H1 (cell line): ENCODE results near the gene PPIF. TPM values are rescaled to one million over a fixed set of nuclear protein-coding genes. Genes with fewer than 3 reads are reported as not detected.

Experiments used
- CTCF ChIA-PET: fragments of 300-600 bp; sonication (Branson Sonifier 250); formaldehyde crosslinking; loops from one replicate; lab custom pipeline; 2021; ENCODE audit not compliant: partially characterized antibody; lab: Charles Lee
- POLR2A ChIA-PET: fragments of 300-600 bp; sonication (Branson Sonifier 250); formaldehyde crosslinking; loops from one replicate; lab custom pipeline; 2021; ENCODE audit warnings: inconsistent platforms; ENCODE audit not compliant: partially characterized antibody; lab: Charles Lee
- DNase-seq, 2 experiments: peaks; one replicate each; pipeline versions ENCODE4 v3.0.0 to v3.0.0-alpha.2; 2010 to 2022; ENCODE audit warnings: low spot score in 2 of 2, low read depth in 1 of 2, mixed read lengths in 1 of 2
- FAIRE-seq: peaks from 2 replicates; lab custom pipeline; 2011; peaks lifted over from hg19 to GRCh38; lab: Jason Lieb, UNC
- H2AFZ ChIP-seq: 2 replicates; pipeline ENCODE4 v1.8.1; 2012; ENCODE audit warnings: low read length, inconsistent platforms
- H2AK5ac ChIP-seq: 2 replicates; pipeline ENCODE4 v1.6.1; 2013; ENCODE audit warnings: low read depth, low read length
- H2BK120ac ChIP-seq: replicated peaks from 2 replicates; pipeline ENCODE3; 2013; ENCODE audit warnings: low read depth, low read length, inconsistent platforms
- H2BK12ac ChIP-seq: 2 replicates; pipeline ENCODE4 v1.6.1; 2013; ENCODE audit warnings: low read depth, low read length
- H2BK15ac ChIP-seq: 2 replicates; pipeline ENCODE4 v1.6.1; 2013; ENCODE audit warnings: low read length
- H2BK20ac ChIP-seq: 2 replicates; pipeline ENCODE4 v1.6.1; 2013; ENCODE audit warnings: low read length
- H2BK5ac ChIP-seq: 2 replicates; pipeline ENCODE4 v1.6.1; 2013; ENCODE audit warnings: low read depth, low read length
- H3K14ac ChIP-seq: 2 replicates; pipeline ENCODE4 v1.6.1; 2013; ENCODE audit warnings: inconsistent platforms; ENCODE audit not compliant: insufficient read length
- H3K18ac ChIP-seq: 2 replicates; pipeline ENCODE4 v1.6.1; 2013; ENCODE audit warnings: low read length; ENCODE audit errors: extremely low read depth
- H3K23ac ChIP-seq: 2 replicates; pipeline ENCODE4 v1.6.1; 2013; ENCODE audit warnings: inconsistent platforms; ENCODE audit not compliant: insufficient read length
- H3K23me2 ChIP-seq: 2 replicates; pipeline ENCODE4 v1.6.1; 2013; ENCODE audit warnings: low read depth, low read length
- H3K27ac ChIP-seq: 2 replicates; pipeline ENCODE4 v1.6.1; 2011; ENCODE audit warnings: low read depth, low read length, inconsistent platforms
- H3K27me3 ChIP-seq, 4 experiments: replicated peaks in 1 of 4; 1 replicate in 1 of 4; 2 replicates in 3 of 4; pipeline versions ENCODE4 v1.6.1 to v1.8.1; 2011 to 2013; ENCODE audit warnings: low read length in 3 of 4, mild to moderate bottlenecking in 3 of 4, inconsistent platforms in 2 of 4, mixed read lengths in 2 of 4, moderate library complexity in 1 of 4; ENCODE audit not compliant: control insufficient read depth in 3 of 4, insufficient read depth in 3 of 4; ENCODE audit errors: extremely low read depth in 1 of 4
- H3K36me3 ChIP-seq, 4 experiments: 2 replicates each; pipeline versions ENCODE4 v1.6.1 to v1.8.1; 2011 to 2013; ENCODE audit warnings: mild to moderate bottlenecking in 4 of 4, low read length in 3 of 4, moderate library complexity in 2 of 4, control low read depth in 1 of 4, inconsistent platforms in 1 of 4; ENCODE audit not compliant: insufficient read depth in 4 of 4, control insufficient read depth in 2 of 4
- H3K4ac ChIP-seq: replicated peaks from 2 replicates; pipeline ENCODE3; 2013; ENCODE audit warnings: low read length, low read depth, mixed read lengths, inconsistent platforms; ENCODE audit not compliant: insufficient read length
- H3K4me1 ChIP-seq, 4 experiments: replicated peaks in 1 of 4; 1 replicate in 1 of 4; 2 replicates in 3 of 4; pipeline versions ENCODE4 v1.6.1 to v1.8.1; 2011 to 2013; ENCODE audit warnings: low read length in 3 of 4, inconsistent platforms in 2 of 4, mixed read lengths in 1 of 4; ENCODE audit not compliant: insufficient read depth in 4 of 4, control insufficient read depth in 3 of 4
- H3K4me2 ChIP-seq, 2 experiments: 2 replicates each; pipeline versions ENCODE4 v1.6.1 to v1.8.1; 2011 to 2013; ENCODE audit warnings: low read depth in 2 of 2, low read length in 2 of 2, control low read depth in 1 of 2, inconsistent platforms in 1 of 2, mild to moderate bottlenecking in 1 of 2; ENCODE audit not compliant: insufficient read depth in 1 of 2
- H3K4me3 ChIP-seq, 4 experiments: fragments of 200-600, 300-600 bp in 1 of 4; sonication (generic), shearing (Covaris generic), sonication (Bioruptor Twin) in 1 of 4; 2 replicates each; pipeline versions ENCODE4 v1.5.1 to v1.8.1; 2011 to 2016; ENCODE audit warnings: low read length in 4 of 4, low read depth in 3 of 4, control low read depth in 2 of 4, inconsistent platforms in 2 of 4, mild to moderate bottlenecking in 2 of 4, mixed read lengths in 1 of 4, moderate library complexity in 1 of 4; ENCODE audit not compliant: insufficient read depth in 2 of 4; ENCODE audit errors: extremely low read depth in 1 of 4
- H3K56ac ChIP-seq: replicated peaks from 2 replicates; pipeline ENCODE3; 2013; ENCODE audit warnings: low read depth, mild to moderate bottlenecking, mixed read lengths, low read length, inconsistent platforms; ENCODE audit not compliant: insufficient read length
- H3K79me1 ChIP-seq: 2 replicates; pipeline ENCODE4 v1.6.1; 2013; ENCODE audit warnings: low read depth, low read length, control low read depth
- H3K79me2 ChIP-seq, 2 experiments: 2 replicates each; pipeline versions ENCODE4 v1.6.1 to v1.8.1; 2012 to 2013; ENCODE audit warnings: low read length in 2 of 2, mild to moderate bottlenecking in 2 of 2, inconsistent platforms in 1 of 2; ENCODE audit not compliant: insufficient read depth in 2 of 2, control insufficient read depth in 1 of 2
- H3K9ac ChIP-seq, 4 experiments: replicated peaks in 1 of 4; 1 replicate in 1 of 4; 2 replicates in 3 of 4; pipeline versions ENCODE4 v1.6.1 to v1.8.1; 2011 to 2013; ENCODE audit warnings: low read depth in 3 of 4, low read length in 3 of 4, control low read depth in 2 of 4, mild to moderate bottlenecking in 2 of 4, moderate library complexity in 2 of 4, inconsistent platforms in 1 of 4; ENCODE audit errors: extremely low read depth in 1 of 4
- H3K9me3 ChIP-seq, 2 experiments: 2 replicates each; pipeline versions ENCODE4 v1.6.1 to v1.8.1; 2012 to 2013; ENCODE audit warnings: mild to moderate bottlenecking in 2 of 2, moderate library complexity in 2 of 2, control low read depth in 1 of 2, inconsistent platforms in 1 of 2, low read depth in 1 of 2, low read length in 1 of 2, mixed read lengths in 1 of 2; ENCODE audit not compliant: insufficient read depth in 2 of 2
- H4K20me1 ChIP-seq, 2 experiments: replicated peaks in 1 of 2; 2 replicates each; pipeline versions ENCODE3 to v1.8.1; 2011 to 2013; ENCODE audit warnings: inconsistent platforms in 2 of 2, low read length in 2 of 2, mild to moderate bottlenecking in 1 of 2; ENCODE audit not compliant: insufficient read depth in 2 of 2, control insufficient read depth in 1 of 2
- H4K5ac ChIP-seq: 2 replicates; pipeline ENCODE4 v1.6.1; 2013; ENCODE audit warnings: low read length, low read depth, mixed read lengths, inconsistent platforms; ENCODE audit not compliant: insufficient read length
- H4K8ac ChIP-seq: 2 replicates; pipeline ENCODE4 v1.8.0; 2013; ENCODE audit warnings: mild to moderate bottlenecking, moderate library complexity, low read length, inconsistent platforms; ENCODE audit not compliant: insufficient read depth; ENCODE audit errors: extremely low read depth
- H4K91ac ChIP-seq: replicated peaks from 2 replicates; pipeline ENCODE3; 2013; ENCODE audit warnings: low read length, mixed read lengths, inconsistent platforms; ENCODE audit not compliant: insufficient read length
- ASH2L ChIP-seq: fragments of 200-600, 300-600 bp; sonication (generic); IDR thresholded peaks from one replicate; pipeline ENCODE4 v1.7.1; 2017; ENCODE audit warnings: low read length
- CBX5 ChIP-seq: fragments of 300-800, 300-1000 bp; sonication (generic); IDR thresholded peaks from 2 replicates; pipeline ENCODE4 v1.7.1; 2016; ENCODE audit warnings: antibody characterized with exemption, low read length, low read depth
- CEBPB ChIP-seq: IDR thresholded peaks from 2 replicates; pipeline ENCODE4 v1.6.1; 2012; ENCODE audit warnings: low read depth, low read length
- CHD1 ChIP-seq: IDR thresholded peaks from 2 replicates; pipeline ENCODE4 v1.6.1; 2012; ENCODE audit warnings: low read depth, low read length, improper control_type of control experiment
- FOSL1 ChIP-seq: IDR thresholded peaks from 2 replicates; pipeline ENCODE4 v1.6.1; 2011; ENCODE audit warnings: mild to moderate bottlenecking, low read depth, low read length, moderate library complexity; ENCODE audit not compliant: insufficient read depth
- HDAC6 ChIP-seq: IDR thresholded peaks from one replicate; pipeline ENCODE4 v1.7.1; 2012; ENCODE audit warnings: low read depth, mild to moderate bottlenecking, inconsistent platforms, low read length, moderate library complexity
- JUND ChIP-seq: IDR thresholded peaks from 2 replicates; pipeline ENCODE4 v1.6.1; 2011; ENCODE audit warnings: mild to moderate bottlenecking, improper control_type of control experiment, low read length
- PHF8 ChIP-seq: fragments of 200-600 bp; sonication (generic); conservative IDR thresholded peaks from 2 replicates; pipeline ENCODE4 v1.7.1; 2012; ENCODE audit warnings: low read depth, mild to moderate bottlenecking, inconsistent platforms, low read length, moderate library complexity
- RAD21 ChIP-seq, 2 experiments: IDR thresholded peaks in 1 of 2; conservative IDR thresholded peaks in 1 of 2; 2 replicates each; pipeline ENCODE4 v1.6.1; 2011; ENCODE audit warnings: low read depth in 2 of 2, low read length in 2 of 2, improper control_type of control experiment in 1 of 2, inconsistent platforms in 1 of 2, mild to moderate bottlenecking in 1 of 2, moderate library complexity in 1 of 2
- WGBS, 2 experiments: shearing (Covaris generic) in 1 of 2; methylation state at CpG; one replicate each; pipeline versions ENCODE4 v1.1.6 to v1.1.7; 2013 to 2015; ENCODE audit warnings: low lambda C conversion rate in 2 of 2, mixed read lengths in 2 of 2, inconsistent platforms in 1 of 2, low coverage in 1 of 2, missing lambda C conversion rate in 1 of 2; ENCODE audit not compliant: insufficient replicate concordance in 2 of 2, insufficient coverage in 1 of 2, insufficient read length in 1 of 2; ENCODE audit errors: extremely low coverage in 1 of 2, missing lambda C conversion rate in 1 of 2; 5-methylcytosine and 5-hydroxymethylcytosine counted together
- polyA plus RNA-seq, 7 experiments: library from polyadenylated mRNA; depleted of rRNA in 3 of 7; stranded (reverse) in 5 of 7; unstranded in 2 of 7; fragments of >200 nt in 5 of 7; fragments of 200-250 nt in 2 of 7; gene quantifications; 1 replicate in 5 of 7; 2 replicates in 1 of 7; 4 replicates in 1 of 7; pipeline versions ENCODE4 v1.2.1 to v1.2.3, GENCODE V29; 2011 to 2013; ENCODE audit warnings: missing spikeins in 2 of 7, mixed read lengths in 2 of 7
- total RNA-seq: library from RNA; stranded (reverse); fragmentation: NEBNext Ultra II Directional; extraction: Animal tissue kit (Norgen Biotek cat#: 25700); gene quantifications from 2 replicates; pipeline ENCODE4 v1.2.1, GENCODE V29; 2021
- TF ChIP-seq, protein P1 (sequence below): IDR thresholded peaks from 2 replicates; pipeline ENCODE4 v1.6.1; 2011; ENCODE audit warnings: low read depth, mild to moderate bottlenecking, low read length; ENCODE audit not compliant: insufficient read depth
- TF ChIP-seq, protein P2 (sequence below): IDR thresholded peaks from 2 replicates; pipeline ENCODE4 v1.6.1; 2012; ENCODE audit warnings: inconsistent platforms

The PPIF gene
- total and polyA plus RNA-seq, 2 of the 8 experiments (the other 6 are each of a cell fraction or from before 2014, with no cell fraction given): 70.2 to 77.6 TPM

DNA sequence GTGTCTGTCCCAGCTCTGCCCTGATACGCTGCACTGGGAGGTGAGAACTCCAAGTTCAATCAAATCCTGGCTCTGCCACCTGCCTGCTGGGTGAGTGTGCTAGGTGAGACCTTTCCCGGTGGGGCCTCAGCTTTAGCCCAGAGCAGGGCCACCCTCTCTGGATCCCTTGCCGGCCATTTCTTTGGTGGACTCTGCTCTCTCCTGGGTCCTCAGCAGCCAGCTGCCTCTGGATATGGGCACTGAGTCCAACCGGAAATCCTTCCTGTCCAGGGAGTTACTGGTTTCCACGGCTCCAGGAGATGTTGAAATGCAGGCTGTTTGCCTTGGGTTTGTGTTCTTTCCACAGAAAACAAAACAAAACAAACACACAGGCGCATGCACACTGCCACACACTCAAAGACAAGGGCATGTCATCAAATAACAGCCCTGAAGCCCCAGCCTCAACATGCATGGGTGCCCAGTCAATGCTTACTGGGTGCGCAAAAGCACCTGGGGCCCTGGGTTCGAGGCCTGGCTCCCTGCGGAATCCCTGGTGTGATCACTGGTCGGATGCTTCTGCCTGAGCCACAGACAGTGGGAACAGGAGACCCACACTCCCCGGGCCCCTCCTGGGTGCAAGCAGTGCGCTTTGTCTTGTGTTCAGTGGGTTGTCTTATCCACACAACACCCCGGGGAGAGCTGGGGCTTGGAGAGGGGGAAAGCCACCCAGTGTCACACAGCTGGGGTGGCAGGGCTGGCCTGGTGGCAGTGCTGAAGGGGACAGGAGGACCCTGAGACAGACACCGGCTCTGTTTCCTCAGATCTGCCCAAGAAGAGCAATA is 33.1 kb downstream of the PPIF start:
- Histone ChIP-seq H3K4me2 (no peak overlapping the region), H3K4ac (no peak overlapping the region), H3K79me1 (no peaks in the 10 kb centered on the region; the same call in 1 of the 2 replicates), H2BK5ac (no peak overlapping the region), H2BK12ac (no peak overlapping the region), H2AFZ (no peak overlapping the region), H3K27me3 (no peaks in the 10 kb centered on the region; a peak in 1 of 7 replicates), H2BK120ac (no peak overlapping the region), H3K23ac (no peak overlapping the region), H3K14ac (no peak overlapping the region), H4K8ac (peak overlapping the region; percentile 21; the same call in 1 of the 2 replicates), H4K20me1 (peaks cover 0 to 14% of the 10 kb centered on the region in 2 experiments), H3K56ac (no peak overlapping the region), H2BK15ac (no peak overlapping the region), H3K36me3 (no peaks in the 10 kb centered on the region), H2AK5ac (no peak overlapping the region), H2BK20ac (no peak overlapping the region), H3K79me2 (no peaks in the 10 kb centered on the region), H3K4me1 (peaks cover 0 to 6% (median 0%) of the 10 kb centered on the region in 4 experiments; a peak in 1 of 7 replicates), H3K9me3 (no peaks in the 10 kb centered on the region), H3K18ac (no peak overlapping the region), H3K27ac (no peak overlapping the region), H4K91ac (no peak overlapping the region), H3K23me2 (peaks cover 9% of the 10 kb centered on the region; the same call in 1 of the 2 replicates), H3K9ac (no peak overlapping the region), H4K5ac (no peak overlapping the region), H3K4me3 (no peak overlapping the region)
- DNase-seq (no peak), FAIRE-seq (no peak)
- WGBS, 2 experiments: 81% methylated on average over 14 of the region's 14 CpGs; no CpG with 5 or more reads in 1 of the 2 experiments
- ChIA-PET POLR2A (interaction anchor here (1.2 kb wide), 1 partner anchor 9 kb away, joined by 3 read pairs; no protein-coding TSS in a partner anchor), CTCF (interaction anchor here (0.9 to 2.0 kb wide), 11 partner anchors 10 to 764 kb away, joined by 3 to 11 read pairs (median 5); no protein-coding TSS in a partner anchor)
- TF ChIP-seq FOSL1 (no peak), CEBPB (no peak), PHF8 (no peak), HDAC6 (no peak), CHD1 (no peak), CBX5 (no peak), RAD21 (IDR thresholded peaks at IDR 0.05 in 1 of 2, conservative IDR thresholded peaks at IDR 0.05 in 1 of 2; ENCODE audit: low read depth in 2 of 2, low read length in 2 of 2) (no peak), JUND (no peak), ASH2L (no peak)
- TF ChIP-seq, protein P1, sequence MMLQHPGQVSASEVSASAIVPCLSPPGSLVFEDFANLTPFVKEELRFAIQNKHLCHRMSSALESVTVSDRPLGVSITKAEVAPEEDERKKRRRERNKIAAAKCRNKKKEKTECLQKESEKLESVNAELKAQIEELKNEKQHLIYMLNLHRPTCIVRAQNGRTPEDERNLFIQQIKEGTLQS: no peak
- TF ChIP-seq, protein P2, sequence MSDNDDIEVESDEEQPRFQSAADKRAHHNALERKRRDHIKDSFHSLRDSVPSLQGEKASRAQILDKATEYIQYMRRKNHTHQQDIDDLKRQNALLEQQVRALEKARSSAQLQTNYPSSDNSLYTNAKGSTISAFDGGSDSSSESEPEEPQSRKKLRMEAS: no peak
